ENCODE measurements around the gene ZMIZ1. TPM values are rescaled to one million over a fixed set of nuclear protein-coding genes. Genes with fewer than 3 reads are reported as not detected.

The ZMIZ1 gene
- total RNA-seq, 1 experiment from 2014 or later = 42.3 TPM

DNA sequence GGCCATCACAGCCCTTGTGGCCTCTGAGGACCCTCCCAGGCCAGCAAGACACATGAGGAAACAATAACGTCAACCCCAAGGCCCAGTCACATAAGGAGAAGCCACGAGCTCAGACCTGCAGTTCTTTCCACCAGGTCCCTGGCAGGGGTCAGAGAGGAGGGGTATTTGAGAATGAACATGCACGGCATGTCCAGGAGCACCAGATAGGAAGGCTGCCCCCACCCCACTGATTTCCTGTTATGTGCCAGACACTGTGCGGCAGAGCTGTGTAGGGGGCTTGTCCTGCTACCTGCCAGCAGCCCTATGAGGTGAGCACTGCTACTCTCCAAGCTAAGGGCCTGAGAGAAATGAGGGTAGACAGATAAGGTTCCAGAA is 40.7 kb upstream of the ZMIZ1 start:
- no peaks in the 10 kb centered on the region for H3K36me3 ChIP-seq (ENCODE audit: control insufficient read depth, insufficient read depth, low read length)
- CTCF ChIA-PET = no interaction called here
- no peak overlapping the region for H3K4me3 ChIP-seq (ENCODE audit: low read depth, low read length)
- H3K4me1 ChIP-seq = no peaks in the 10 kb centered on the region
- Mint-ChIP-seq H3K36me3 (ENCODE audit: insufficient read depth, unreplicated experiment) (no peaks in the 10 kb centered on the region), H3K9me3 (ENCODE audit: unreplicated experiment) (no peaks in the 10 kb centered on the region), H3K4me3 (ENCODE audit: unreplicated experiment) (no peak overlapping the region), H3K27me3 (ENCODE audit: insufficient read depth, unreplicated experiment) (no peaks in the 10 kb centered on the region), H3K27ac (ENCODE audit: unreplicated experiment) (no peak overlapping the region), H3K4me1 (ENCODE audit: low read depth, unreplicated experiment) (no peaks in the 10 kb centered on the region)
- TF ChIP-seq, protein P1, sequence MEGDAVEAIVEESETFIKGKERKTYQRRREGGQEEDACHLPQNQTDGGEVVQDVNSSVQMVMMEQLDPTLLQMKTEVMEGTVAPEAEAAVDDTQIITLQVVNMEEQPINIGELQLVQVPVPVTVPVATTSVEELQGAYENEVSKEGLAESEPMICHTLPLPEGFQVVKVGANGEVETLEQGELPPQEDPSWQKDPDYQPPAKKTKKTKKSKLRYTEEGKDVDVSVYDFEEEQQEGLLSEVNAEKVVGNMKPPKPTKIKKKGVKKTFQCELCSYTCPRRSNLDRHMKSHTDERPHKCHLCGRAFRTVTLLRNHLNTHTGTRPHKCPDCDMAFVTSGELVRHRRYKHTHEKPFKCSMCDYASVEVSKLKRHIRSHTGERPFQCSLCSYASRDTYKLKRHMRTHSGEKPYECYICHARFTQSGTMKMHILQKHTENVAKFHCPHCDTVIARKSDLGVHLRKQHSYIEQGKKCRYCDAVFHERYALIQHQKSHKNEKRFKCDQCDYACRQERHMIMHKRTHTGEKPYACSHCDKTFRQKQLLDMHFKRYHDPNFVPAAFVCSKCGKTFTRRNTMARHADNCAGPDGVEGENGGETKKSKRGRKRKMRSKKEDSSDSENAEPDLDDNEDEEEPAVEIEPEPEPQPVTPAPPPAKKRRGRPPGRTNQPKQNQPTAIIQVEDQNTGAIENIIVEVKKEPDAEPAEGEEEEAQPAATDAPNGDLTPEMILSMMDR (IDR thresholded peaks at IDR 0.05; ENCODE audit: insufficient read depth in 1 of 2, low read depth in 1 of 2, low read length in 1 of 2, severe bottlenecking in 1 of 2, unreplicated experiment in 1 of 2) = no peak
- DNase-seq = no peak
- intact Hi-C loops (cut with micrococcal nuclease; ENCODE audit: unreplicated experiment) = no loop called here
- no TSS peak for BruUV-seq (replicated peaks)
- no peaks in the 10 kb centered on the region for H3K27me3 ChIP-seq (replicated peaks; ENCODE audit: control insufficient read depth, insufficient read depth, low read length)
- POLR2A ChIA-PET = no interaction called here
- no peaks in the 10 kb centered on the region for H3K9me3 ChIP-seq

DNA sequence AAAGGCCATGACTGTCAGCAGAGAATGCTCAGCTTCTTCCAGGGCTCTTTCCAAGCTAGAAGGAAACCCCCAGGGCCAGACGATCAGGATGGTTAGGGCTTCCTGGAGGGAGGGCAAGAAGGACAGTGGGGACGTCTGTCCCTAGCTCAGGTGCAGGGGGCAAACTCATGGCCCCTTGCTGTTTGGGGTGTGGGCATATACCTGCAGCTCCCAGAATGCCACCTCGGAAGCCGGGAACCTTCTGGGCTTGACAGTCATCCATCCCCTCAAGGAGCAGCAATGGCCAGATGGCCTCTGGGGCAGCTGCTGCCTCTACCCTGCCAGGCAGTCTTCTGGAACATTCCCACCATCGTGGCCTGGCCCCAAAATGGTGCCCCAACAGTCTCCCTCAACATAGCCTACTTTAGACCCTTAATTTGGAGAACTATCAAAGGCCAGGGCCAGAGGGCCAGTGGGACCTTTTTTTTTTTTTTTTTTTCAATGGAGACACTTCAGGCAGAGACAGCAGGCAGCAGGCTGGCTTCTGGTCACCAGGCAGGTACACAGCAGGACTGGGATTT is 40.2 kb upstream of the ZMIZ1 start:
- ChIA-PET CTCF (no interaction called here), POLR2A (no interaction called here)
- TF ChIP-seq, protein P1 (IDR thresholded peaks at IDR 0.05; ENCODE audit: insufficient read depth in 1 of 2, low read depth in 1 of 2, low read length in 1 of 2, severe bottlenecking in 1 of 2, unreplicated experiment in 1 of 2) = no peak
- no peak for DNase-seq
- Histone ChIP-seq H3K4me1 (no peaks in the 10 kb centered on the region), H3K4me3 (ENCODE audit: low read depth, low read length) (no peak overlapping the region), H3K9me3 (no peaks in the 10 kb centered on the region), H3K36me3 (ENCODE audit: control insufficient read depth, insufficient read depth, low read length) (no peaks in the 10 kb centered on the region), H3K27me3 (replicated peaks; ENCODE audit: control insufficient read depth, insufficient read depth, low read length) (no peaks in the 10 kb centered on the region)
- intact Hi-C loops (cut with micrococcal nuclease; ENCODE audit: unreplicated experiment) = no loop called here
- Mint-ChIP-seq H3K27me3 (ENCODE audit: insufficient read depth, unreplicated experiment) (no peaks in the 10 kb centered on the region), H3K36me3 (ENCODE audit: insufficient read depth, unreplicated experiment) (no peaks in the 10 kb centered on the region), H3K4me3 (ENCODE audit: unreplicated experiment) (no peak overlapping the region), H3K27ac (ENCODE audit: unreplicated experiment) (no peak overlapping the region), H3K9me3 (ENCODE audit: unreplicated experiment) (no peaks in the 10 kb centered on the region), H3K4me1 (ENCODE audit: low read depth, unreplicated experiment) (no peaks in the 10 kb centered on the region)
- no TSS peak for BruUV-seq (replicated peaks)

DNA sequence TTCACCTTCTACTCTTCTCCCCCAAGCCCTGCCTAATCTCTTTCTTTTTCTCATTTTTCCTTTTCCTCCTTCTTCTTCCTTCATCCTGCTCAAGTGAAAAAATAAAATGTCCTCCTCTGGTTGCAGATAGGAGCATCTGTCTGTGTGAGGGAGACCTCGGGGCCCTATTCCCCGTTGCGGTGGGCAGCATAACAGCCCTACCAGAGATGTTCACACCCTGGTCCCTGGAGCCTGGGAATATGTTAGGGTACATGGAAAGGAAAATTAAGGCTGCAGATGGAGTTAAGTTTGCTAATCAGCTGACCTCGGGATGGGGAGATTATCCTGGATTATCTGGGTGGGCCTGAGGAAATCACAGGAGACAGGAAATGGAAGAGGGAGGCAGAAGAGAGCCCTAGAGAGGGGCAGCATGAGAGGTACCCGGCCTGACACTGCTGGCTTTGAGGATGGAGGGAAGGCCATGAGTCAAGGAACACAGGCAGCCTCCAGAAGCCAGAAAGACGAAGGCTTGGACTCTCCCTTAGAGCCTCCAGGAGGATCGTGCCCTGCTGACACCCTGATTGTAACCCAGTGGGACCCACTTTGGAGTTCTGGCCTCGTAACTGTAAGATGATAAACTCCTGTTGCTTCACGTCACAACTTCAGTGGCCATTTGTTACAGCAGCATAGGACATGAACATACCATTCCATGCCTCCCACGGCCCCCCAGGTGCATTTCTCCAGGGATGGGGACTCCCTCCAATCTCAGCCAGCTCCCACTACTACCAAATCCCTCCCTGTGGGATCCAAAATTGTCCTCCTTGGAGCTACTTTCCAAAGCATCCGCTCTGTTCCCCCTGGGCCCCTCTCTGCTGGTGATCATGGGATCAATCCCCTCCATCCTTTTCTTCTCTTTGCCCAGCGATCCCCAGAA is 39.0 kb upstream of the ZMIZ1 start:
- no TSS peak for BruUV-seq (replicated peaks)
- no peak for DNase-seq
- Mint-ChIP-seq H3K9me3 (ENCODE audit: unreplicated experiment) (no peaks in the 10 kb centered on the region), H3K4me1 (ENCODE audit: low read depth, unreplicated experiment) (no peaks in the 10 kb centered on the region), H3K4me3 (ENCODE audit: unreplicated experiment) (no peak overlapping the region), H3K27ac (ENCODE audit: unreplicated experiment) (no peak overlapping the region), H3K27me3 (ENCODE audit: insufficient read depth, unreplicated experiment) (no peaks in the 10 kb centered on the region), H3K36me3 (ENCODE audit: insufficient read depth, unreplicated experiment) (no peaks in the 10 kb centered on the region)
- Histone ChIP-seq H3K4me1 (no peaks in the 10 kb centered on the region), H3K9me3 (no peaks in the 10 kb centered on the region), H3K36me3 (ENCODE audit: control insufficient read depth, insufficient read depth, low read length) (no peaks in the 10 kb centered on the region), H3K4me3 (ENCODE audit: low read depth, low read length) (no peak overlapping the region), H3K27me3 (replicated peaks; ENCODE audit: control insufficient read depth, insufficient read depth, low read length) (no peaks in the 10 kb centered on the region)
- intact Hi-C loops (cut with micrococcal nuclease; ENCODE audit: unreplicated experiment) = no loop called here
- TF ChIP-seq, protein P1 (IDR thresholded peaks at IDR 0.05; ENCODE audit: insufficient read depth in 1 of 2, low read depth in 1 of 2, low read length in 1 of 2, severe bottlenecking in 1 of 2, unreplicated experiment in 1 of 2) = no peak
- ChIA-PET POLR2A (no interaction called here), CTCF (interaction anchor here (1.6 kb wide), 1 partner anchor 21 kb away, joined by 4 read pairs; no protein-coding TSS in a partner anchor)

All from Caco-2 (cell line).